HG03378 (cell line): ENCODE data around the gene KAZN.

Source experiments
- ATAC-seq: cut with Tn5 transposase; IDR thresholded peaks from one replicate; pipeline ENCODE4 v1.9.1; 2021; ENCODE audit warnings: mild to moderate bottlenecking, moderate library complexity; ENCODE audit not compliant: unreplicated experiment

The KAZN gene

GRCh38 chr1:14612256-14612655, 13.8 kb downstream of the KAZN start:
- ATAC-seq = no peak

- no peak for ATAC-seq
These were observed 15.4 kb downstream of the KAZN start for GRCh38 chr1:14613926-14614325.

- no peak for ATAC-seq
These were observed 15.9 kb downstream of the KAZN start for GRCh38 chr1:14614341-14614740.

- ATAC-seq = no peak
These were observed 17.2 kb downstream of the KAZN start for GRCh38 chr1:14615549-14616218.

- ATAC-seq = no peak
These were observed 18.3 kb downstream of the KAZN start for GRCh38 chr1:14616632-14617396.

GRCh38 chr1:14617791-14618190, 19.3 kb downstream of the KAZN start:
- no peak for ATAC-seq

GRCh38 chr1:14620941-14621340, 22.5 kb downstream of the KAZN start:
- ATAC-seq = no peak

GRCh38 chr1:14623090-14623489, 24.6 kb downstream of the KAZN start:
- ATAC-seq = no peak

GRCh38 chr1:14624941-14625340, 26.5 kb downstream of the KAZN start:
- ATAC-seq = no peak

GRCh38 chr1:14625572-14625971, 27.1 kb downstream of the KAZN start:
- ATAC-seq = no peak

GRCh38 chr1:14625996-14626395, 27.5 kb downstream of the KAZN start:
- ATAC-seq = no peak

- ATAC-seq = no peak
These were observed 28.6 kb downstream of the KAZN start for GRCh38 chr1:14626869-14627607.

- ATAC-seq = no peak
These were observed 29.4 kb downstream of the KAZN start for GRCh38 chr1:14627608-14628489.

- ATAC-seq = no peak
These were observed 31.0 kb downstream of the KAZN start for GRCh38 chr1:14629363-14630014.

GRCh38 chr1:14630986-14631385, 32.5 kb downstream of the KAZN start:
- no peak for ATAC-seq

- ATAC-seq = no peak
These were observed 32.9 kb downstream of the KAZN start for GRCh38 chr1:14631421-14631820.

- ATAC-seq = no peak
These were observed 36.0 kb downstream of the KAZN start for GRCh38 chr1:14634486-14634885.

- no peak for ATAC-seq
These were observed 36.9 kb downstream of the KAZN start for GRCh38 chr1:14635421-14635820.

GRCh38 chr1:14636897-14637632, 38.6 kb downstream of the KAZN start:
- ATAC-seq = no peak
